Endometrial microvascular endothelial cells (primary cell): ENCODE results near the gene MRGPRX3. TPM values are rescaled to one million over a fixed set of nuclear protein-coding genes. Genes with fewer than 3 reads are reported as not detected.
"Not testable (repeated sequence)": the region's sequence is repeated elsewhere in the genome, so short reads cannot be mapped to it uniquely, and the experiment has no call there.

Source experiments
- in situ Hi-C: cut with HindIII; loops from 2 replicates; pipeline ENCODE4 v1.10.0; 2017; ENCODE audit warnings: low sequenced_read_pairs, low pct_unique_long_range_greater_than_20kb; ENCODE audit errors: inconsistent ontology term
- total RNA-seq: library from RNA; depleted of rRNA; stranded (reverse); fragments of >200 nt; gene quantifications from one replicate; pipeline ENCODE4 v1.2.3, GENCODE V29; 2015; ENCODE audit errors: inconsistent ontology term

MRGPRX3 gene
- total RNA-seq: not detected

DNA sequence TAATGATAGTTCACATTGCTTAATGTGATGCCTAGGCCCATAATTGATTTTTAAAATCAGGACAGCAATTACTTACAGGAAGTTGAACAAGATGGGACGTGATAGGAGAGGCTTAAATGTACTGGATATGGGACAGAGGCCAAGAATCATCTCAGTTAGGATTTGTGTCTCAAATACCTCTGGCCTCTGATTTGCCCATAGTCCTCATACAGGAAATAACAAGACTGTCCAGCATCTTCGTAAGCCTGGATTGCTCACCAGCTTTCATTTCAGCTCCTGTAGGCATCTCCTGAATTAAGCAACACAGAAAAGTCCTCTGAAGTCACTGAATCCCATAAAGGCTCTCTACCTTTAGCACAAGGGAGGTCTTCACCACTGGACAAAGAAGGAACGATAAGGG is at the start of gene MRGPRX3:
TSS of gene MRGPRX3 (plus strand) at position 231 of the 400 bp plus-strand sequence. CDS start 4,632 bp downstream, outside the sequence.
- in situ Hi-C loops: no loop called here

DNA sequence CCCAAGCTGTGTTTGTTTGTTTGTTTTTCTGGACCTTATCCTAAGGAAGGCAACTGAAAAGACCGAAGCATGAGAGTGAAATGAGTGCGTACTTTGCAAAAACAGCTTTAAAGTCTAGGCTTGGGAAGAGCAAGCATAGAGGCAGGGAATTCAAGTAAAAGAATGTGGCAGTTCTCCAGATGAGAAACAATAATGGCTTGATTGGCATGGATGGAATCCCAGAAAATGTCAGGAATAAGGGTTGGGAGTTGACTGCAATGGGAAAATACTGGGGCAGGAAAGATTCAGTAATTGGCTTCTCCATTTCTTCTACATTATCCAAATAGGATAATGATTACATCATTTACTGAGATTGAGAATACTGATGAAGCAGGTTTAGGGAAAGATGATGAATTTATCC is 44.0 kb upstream of the MRGPRX3 start:
- in situ Hi-C loops: no loop called here

DNA sequence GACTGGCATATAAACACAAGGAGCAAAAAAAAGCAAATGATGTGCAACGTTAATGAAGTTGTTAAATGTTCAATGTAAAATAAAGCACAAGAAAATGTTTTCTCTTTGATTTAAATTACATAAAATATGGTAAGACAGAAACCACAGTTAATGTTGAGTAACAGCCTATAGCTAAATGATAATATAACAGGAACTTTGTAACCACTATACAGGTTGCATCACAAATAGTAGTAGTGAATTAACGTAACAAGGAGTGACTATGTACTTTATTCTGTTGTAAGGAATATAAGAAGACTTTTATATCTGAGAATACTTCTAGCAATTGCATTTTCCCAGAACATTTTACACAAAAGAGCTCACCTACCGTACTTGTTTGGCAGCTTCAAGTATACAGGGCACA is 43.4 kb upstream of the MRGPRX3 start:
- in situ Hi-C loops: no loop called here

DNA sequence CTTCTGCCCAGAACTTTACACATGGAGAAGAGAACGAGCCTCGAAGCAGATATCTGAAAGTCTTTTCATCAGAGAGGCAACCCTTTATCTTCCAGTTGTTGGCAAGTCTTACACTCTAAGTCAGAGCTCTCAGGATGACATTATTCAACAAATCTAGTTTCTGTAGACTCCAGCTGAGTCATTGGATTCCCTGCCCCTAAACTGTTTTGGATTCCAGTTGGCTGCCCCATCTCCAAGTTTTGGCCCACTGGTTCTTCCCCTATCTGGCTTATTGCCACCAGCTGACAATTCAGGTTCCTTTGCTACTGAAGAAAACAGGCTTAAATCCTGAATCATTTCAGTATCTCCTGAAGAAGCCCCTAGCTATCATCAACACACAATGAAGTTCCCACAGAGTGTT is 40.6 kb upstream of the MRGPRX3 start:
- in situ Hi-C loops: no loop called here

DNA sequence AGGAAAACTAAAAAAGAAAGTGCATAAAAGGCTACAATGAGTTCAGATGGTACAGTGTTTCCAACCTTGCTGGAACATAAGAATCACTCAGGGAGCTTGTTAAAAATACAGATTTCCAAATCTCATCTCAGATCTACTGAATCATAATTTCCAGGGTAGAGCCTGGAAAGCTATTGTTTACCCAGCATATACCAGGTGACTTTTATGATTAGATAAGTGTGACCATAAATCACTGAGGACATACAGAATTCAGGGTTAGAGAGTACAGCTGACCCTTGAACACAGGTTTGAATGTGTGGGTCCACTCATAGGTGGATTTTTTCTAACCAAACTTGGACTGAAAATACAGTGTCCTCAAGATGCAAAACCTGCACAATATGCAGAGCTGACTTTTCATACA is 38.4 kb upstream of the MRGPRX3 start:
- in situ Hi-C loops: no loop called here

DNA sequence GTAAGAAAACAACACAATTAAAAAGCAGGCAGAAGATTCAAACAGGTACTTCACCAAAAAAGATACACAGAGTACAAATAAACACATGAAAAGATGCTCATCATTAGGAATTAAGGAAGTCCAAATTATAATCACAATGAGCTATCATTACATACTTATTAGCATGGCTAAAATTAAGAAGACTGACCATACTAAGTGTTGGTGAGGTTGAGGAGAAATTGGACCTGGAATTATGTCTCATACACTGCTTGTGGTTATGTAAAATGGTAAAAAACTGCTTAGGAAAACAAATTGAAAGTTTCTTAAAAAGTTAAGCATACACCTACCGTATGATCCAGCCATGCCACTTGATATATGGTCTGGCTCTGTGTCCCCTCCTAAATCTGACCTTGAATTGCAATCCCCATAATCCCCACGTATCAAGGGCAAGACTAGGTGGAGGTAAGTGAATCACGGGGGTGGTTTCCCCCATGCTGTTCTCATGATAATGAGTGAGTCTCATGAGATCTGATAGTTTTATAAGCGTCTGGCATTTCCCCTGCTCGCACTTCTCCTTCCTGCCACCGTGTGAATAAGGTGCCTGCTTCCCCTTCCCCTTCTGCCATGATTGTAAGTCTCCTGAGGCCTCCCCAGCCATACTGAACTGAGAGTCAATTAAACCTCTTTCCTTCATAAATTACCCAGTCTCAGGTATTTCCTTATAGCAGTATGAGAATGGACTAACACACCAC is 31.3 kb upstream of the MRGPRX3 start:
- in situ Hi-C loops: no loop called here

DNA sequence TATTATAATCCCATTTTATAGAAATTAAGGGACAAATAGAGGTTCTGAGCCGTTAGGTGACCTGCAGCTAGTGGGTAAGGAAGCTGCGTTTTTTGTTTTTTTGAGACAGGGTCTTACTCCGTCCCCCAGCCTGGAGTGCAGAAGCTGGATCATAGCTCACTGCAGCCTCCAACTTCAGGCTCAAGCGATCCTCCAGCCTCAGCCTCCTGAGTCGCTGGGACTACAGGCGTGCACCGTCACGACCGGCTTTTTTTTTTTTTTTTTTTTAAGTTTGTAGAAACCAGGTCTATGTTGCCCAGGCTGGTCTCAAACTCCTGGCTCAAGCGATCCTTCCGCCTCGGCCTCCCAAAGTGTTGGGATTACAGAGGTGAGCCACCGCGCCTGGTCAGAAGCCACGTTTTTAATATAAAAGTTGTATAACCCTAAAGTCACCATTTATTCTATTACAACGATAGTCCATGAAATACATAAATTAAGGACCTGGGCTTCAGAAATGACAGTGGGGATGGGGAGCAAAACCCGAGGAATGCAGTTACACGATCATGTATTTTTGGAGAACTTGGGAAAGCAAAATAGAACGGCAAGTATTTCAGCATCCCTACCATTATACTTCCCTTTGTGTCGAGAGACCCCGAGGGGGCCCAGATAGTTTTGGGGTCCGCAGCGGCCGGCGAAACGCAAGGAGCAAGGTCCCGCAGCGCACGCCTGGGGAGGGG is 27.1 kb upstream of the MRGPRX3 start:
- in situ Hi-C loops: no loop called here

DNA sequence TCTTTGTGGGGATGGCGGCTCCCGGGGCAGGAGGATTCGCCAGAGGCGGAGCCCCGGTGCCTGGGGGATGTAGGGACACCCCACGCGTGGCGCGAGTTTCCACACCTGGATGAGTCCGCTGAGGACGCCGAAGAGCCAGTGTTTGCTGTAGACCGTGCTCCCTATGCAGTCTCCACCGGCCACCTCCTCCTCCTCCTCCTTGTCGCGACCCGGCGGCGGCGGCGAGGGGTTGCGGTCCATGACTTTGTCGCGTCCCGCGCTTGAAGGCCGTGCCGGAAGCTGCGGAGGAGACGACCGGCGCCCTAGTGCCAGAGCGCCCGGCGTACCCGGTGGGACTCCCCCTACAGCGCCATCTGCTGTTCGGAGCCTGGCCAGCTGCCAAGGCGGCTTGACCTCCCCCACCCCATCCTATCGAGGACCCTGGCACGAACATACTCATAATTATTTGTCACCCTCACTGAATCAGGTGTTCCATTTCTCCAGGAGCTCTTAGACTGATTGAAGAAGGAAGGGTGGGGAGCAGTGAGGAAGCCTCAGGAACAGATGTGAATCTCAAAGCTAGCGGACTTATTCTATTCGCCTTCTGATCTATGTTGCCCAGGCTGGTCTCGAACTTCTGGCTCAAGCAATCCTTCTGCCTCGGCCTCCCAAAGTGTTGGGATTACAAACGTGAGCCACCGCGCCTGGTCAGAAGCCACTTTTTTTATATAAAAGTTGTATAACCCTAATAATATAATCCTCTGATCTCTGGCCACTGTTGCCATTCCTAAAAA is 26.4 kb upstream of the MRGPRX3 start, which contains the start of gene SAAL1:
TSS of gene SAAL1 (minus strand) at position 281 of the 773 bp plus-strand sequence. CDS start at position 240, 41 bp downstream.
- in situ Hi-C loops: no loop called here

DNA sequence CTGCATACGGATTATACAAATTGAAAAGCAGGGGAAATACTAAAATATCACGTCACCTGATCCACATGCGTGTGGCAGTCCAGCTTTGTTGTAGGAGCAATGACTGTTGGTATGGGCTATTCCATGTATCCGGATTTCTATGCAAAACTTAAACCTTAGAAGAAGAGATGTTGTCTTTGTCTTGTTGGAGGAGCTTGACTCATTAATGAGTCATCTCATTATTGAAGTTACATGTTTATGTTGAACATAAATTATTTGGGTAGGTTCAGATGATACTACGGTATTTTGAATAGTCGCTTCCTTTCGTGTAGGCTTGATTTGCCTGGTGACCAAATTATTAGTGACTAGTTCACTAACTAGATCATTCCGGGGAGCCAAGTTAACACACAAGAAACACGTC is 25.7 kb upstream of the MRGPRX3 start:
- in situ Hi-C loops: no loop called here

DNA sequence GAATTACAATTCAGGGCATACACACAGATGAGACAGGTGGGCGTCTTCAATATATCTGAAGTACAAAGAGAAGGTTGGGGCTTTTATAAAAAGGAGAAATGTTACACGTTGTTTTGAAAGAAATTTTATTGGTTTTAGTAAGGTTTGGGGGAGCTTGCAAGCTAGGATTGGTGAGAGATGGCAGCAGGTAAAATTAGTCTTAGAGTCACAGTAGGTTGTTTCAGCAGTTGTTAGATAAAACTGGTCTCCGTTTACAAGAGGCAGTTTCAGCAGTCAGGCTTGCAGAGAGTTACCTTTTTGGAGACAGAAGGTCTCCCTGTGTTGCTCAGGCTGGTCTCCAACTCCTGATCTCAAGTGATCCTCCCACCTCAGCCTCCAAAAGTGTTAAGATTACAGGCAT is 24.1 kb upstream of the MRGPRX3 start:
- in situ Hi-C loops: no loop called here

DNA sequence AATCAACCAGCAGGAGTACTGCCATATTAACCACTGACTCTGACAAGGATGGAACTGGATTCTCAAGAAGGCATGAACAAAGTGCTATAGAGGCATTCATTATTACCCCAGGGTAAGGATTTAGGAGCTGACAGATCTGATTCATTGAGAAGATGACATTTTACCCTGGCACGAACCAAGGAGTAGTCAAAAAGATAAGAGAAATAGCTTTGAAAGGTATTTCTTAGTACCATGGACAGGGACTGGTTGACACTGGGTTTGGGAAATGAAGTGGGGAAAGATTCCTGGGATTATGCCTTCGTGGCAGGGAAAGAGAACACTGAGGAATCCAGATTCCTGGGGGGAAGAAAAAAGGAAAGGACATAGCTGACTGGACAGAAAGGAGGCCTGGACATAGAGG is 21.4 kb upstream of the MRGPRX3 start:
- in situ Hi-C loops: no loop called here

DNA sequence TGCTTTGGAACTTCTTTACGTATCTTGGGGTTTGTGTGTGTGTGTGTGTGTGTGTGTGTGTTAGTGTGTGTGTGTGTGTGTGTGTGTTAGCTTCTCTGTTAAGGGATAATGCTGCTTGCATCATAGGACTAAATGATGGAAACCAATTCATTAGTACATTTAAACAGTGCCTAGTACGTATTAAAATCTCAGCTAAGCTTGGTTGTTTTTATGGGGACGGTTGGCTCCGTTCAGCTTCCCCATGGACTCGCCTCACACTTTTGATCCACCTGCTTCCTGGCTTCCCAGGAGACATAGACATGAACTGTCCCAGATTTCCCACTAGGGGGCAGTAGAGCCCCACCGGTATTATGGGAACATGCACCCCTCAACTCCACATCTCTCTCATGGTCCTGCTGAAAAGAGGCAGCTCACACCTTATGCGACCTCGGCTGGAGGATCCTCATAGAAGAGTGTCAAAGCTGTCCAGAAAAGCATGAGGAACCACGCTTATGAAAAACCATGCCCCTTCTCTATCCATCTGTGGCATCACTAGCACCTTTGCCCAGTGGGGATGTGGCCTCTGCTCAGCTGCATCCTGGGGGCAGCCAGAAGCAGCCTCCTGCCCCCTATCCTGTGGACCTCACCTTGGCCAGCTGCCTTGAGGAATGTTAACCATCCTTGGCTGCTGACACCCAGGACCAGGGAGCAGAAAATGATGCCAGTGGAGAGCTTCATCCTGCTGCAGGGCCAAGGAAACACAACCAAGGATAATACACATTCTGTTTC is 16.8 kb upstream of the MRGPRX3 start:
- in situ Hi-C loops: no loop called here

DNA sequence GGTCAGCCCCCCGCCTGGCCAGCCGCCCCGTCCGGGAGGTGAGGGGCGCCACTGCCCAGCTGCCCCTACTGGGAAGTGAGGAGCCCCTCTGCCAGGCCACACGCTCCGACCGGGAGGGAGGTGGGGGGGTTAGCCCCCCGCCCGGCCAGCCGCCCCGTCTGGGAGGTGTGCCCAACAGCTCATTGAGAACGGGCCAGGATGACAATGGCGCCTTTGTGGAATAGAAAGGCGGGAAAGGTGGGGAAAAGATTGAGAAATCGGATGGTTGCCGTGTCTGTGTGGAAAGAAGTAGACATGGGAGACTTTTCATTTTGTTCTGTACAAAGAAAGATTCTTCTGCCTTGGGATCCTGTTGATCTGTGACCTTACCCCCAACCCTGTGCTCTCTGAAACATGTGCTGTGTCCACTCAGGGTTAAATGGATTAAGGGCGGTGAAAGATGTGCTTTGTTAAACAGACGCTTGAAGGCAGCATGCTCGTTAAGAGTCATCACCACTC is 11.0 kb upstream of the MRGPRX3 start:
- in situ Hi-C loops: not testable (repeated sequence)

DNA sequence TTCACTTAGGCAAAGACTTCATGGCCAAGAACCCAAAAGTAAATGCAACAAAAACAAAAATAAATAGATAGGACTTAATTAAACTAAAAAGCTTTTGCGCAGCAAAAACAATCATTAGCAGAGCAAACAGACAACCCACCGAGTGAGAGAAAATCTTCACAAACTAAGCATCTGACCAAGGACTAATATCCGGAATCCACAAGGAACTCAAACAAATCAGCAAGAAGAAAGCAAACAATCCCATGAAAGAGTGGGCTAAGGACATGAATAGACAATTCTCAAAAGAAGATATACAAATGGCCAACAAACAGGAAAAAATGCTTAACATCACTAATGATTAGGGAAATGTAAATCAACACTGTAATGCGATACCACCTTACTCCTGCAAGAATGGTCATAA is 1.3 kb upstream of the MRGPRX3 start:
- in situ Hi-C loops: not testable (repeated sequence)

DNA sequence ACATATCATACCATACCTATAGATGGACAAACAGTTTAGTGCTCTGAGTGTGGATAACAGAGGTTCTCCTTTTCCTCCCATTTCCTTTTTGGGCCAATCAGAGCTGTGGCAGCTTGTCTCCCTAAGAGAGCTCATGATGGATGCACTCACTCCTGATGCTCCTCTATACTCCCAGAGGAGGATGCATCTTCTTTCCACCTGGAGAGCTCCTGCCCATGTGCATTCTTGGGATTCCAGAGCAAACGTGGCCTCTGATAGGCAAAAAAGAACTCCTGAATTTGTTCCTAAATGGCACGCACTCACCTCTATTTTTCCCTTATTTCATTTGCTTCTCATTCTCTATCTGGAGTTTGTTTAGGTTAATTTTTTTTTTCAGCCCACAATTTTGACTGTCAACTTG is 2.9 kb downstream of the MRGPRX3 start:
- in situ Hi-C loops: no loop called here

DNA sequence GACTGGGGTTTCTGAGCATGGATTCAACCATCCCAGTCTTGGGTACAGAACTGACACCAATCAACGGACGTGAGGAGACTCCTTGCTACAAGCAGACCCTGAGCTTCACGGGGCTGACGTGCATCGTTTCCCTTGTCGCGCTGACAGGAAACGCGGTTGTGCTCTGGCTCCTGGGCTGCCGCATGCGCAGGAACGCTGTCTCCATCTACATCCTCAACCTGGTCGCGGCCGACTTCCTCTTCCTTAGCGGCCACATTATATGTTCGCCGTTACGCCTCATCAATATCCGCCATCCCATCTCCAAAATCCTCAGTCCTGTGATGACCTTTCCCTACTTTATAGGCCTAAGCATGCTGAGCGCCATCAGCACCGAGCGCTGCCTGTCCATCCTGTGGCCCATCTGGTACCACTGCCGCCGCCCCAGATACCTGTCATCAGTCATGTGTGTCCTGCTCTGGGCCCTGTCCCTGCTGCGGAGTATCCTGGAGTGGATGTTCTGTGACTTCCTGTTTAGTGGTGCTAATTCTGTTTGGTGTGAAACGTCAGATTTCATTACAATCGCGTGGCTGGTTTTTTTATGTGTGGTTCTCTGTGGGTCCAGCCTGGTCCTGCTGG is 4.9 kb downstream of the MRGPRX3 start:
- in situ Hi-C loops: no loop called here

DNA sequence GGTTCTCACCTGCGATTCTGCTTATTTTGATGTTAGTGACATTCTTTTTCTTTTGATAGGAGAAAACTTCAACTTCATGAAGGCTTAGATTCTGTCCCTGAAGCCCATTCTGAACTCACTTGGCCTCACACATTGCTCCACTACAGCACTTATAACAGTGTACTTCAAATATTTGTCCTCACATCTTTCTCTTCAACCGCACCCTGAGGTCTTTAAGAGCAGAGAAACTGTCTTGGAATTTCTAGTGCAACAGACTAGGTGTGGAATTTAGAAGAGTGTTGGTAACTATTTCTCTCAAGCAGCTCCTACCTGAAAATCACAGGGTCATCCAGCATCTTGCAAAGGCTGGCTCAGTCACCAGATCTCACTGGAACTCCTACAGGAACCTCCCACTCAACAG is 7.8 kb downstream of the MRGPRX3 start:
- in situ Hi-C loops: no loop called here

DNA sequence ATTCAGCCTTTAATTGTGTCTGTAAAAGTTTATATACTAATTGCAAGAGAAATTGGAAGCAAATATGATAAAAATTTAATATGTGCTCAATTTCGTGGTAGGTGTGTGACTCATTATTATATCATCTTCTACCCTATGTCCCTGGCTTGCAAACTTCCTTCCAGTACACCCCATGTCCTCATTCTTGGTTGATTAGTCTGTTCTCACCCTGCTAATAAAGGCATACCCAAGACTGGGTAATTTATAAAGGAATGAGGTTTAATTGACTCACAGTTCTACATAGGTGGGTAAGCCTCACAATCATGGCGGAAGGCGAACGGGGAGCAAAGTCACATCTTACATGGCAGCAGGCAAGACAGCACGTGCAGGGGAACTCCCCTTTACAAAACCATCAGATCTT is 11.9 kb downstream of the MRGPRX3 start:
- in situ Hi-C loops: no loop called here
